WTC11 (cell line): Measurements from ENCODE around the gene RMDN3. TPM values are rescaled to one million over a fixed set of nuclear protein-coding genes. Genes with fewer than 3 reads are reported as not detected.

Experiments used
- ATAC-seq: fragments of 200-7000 bp; cut with Tn5 transposase; 2 replicates; pipeline ENCODE4 v1.10.0; 2021; ENCODE audit warnings: mild to moderate bottlenecking, moderate library complexity
- CTCF ChIA-PET: fragments of 300-600 bp; sonication (Branson Sonifier 250); formaldehyde crosslinking; loops from one replicate; lab custom pipeline; 2021; ENCODE audit warnings: antibody characterized with exemption; lab: Charles Lee
- POLR2A ChIA-PET: fragments of 350-600 bp; sonication (Branson Sonifier 250); formaldehyde crosslinking; loops from one replicate; lab custom pipeline; 2021; ENCODE audit warnings: antibody characterized with exemption; lab: Charles Lee
- DNase-seq: peaks from one replicate; pipeline ENCODE4 v3.0.0; 2021; ENCODE audit warnings: low spot score
- H3K27ac Mint-ChIP-seq: 2 replicates; pipeline ENCODE4 v1.8.0; 2021; ENCODE audit warnings: mixed read lengths
- H3K27me3 Mint-ChIP-seq: 2 replicates; pipeline ENCODE4 v1.8.0; 2021; ENCODE audit warnings: low read depth, mild to moderate bottlenecking, moderate library complexity, mixed read lengths
- H3K36me3 Mint-ChIP-seq: 2 replicates; pipeline ENCODE4 v1.8.0; 2021; ENCODE audit warnings: mixed read lengths
- H3K4me1 Mint-ChIP-seq: 2 replicates; pipeline ENCODE4 v1.8.0; 2022; ENCODE audit warnings: mixed read lengths
- H3K4me3 Mint-ChIP-seq: 2 replicates; pipeline ENCODE4 v1.8.0; 2021; ENCODE audit warnings: mild to moderate bottlenecking, moderate library complexity, mixed read lengths
- H3K9me3 Mint-ChIP-seq: 2 replicates; pipeline ENCODE4 v1.8.0; 2021; ENCODE audit warnings: mixed read lengths
- AFF4 ChIP-seq: sonication (generic); formaldehyde crosslinking; IDR thresholded peaks from 2 replicates; pipeline ENCODE4 v1.8.1; 2023; ENCODE audit warnings: mild to moderate bottlenecking, missing genetic modification reagents, borderline replicate concordance
- ARID4B ChIP-seq: sonication (generic); formaldehyde crosslinking; IDR thresholded peaks from 2 replicates; pipeline ENCODE4 v1.8.0; 2023; ENCODE audit warnings: missing genetic modification reagents, mild to moderate bottlenecking, borderline replicate concordance
- ATF1 ChIP-seq: sonication (generic); formaldehyde crosslinking; IDR thresholded peaks from 2 replicates; pipeline ENCODE4 v1.8.1; 2023; ENCODE audit warnings: mild to moderate bottlenecking, moderate library complexity, missing genetic modification reagents
- CREB1 ChIP-seq: sonication (generic); formaldehyde crosslinking; IDR thresholded peaks from 2 replicates; pipeline ENCODE4 v1.8.0; 2023; ENCODE audit warnings: mild to moderate bottlenecking, missing genetic modification reagents
- CTCF ChIP-seq: fragments of 200-600 bp; IDR thresholded peaks from 2 replicates; pipeline ENCODE4 v1.8.0; 2022; ENCODE audit warnings: antibody characterized with exemption
- FOXJ3 ChIP-seq: sonication (generic); formaldehyde crosslinking; IDR thresholded peaks from 2 replicates; pipeline ENCODE4 v1.9.0; 2021; ENCODE audit warnings: missing genetic modification reagents, mild to moderate bottlenecking, borderline replicate concordance
- GTF2I ChIP-seq: fragments of 250-450 bp; sonication (Bioruptor Pico); conservative IDR thresholded peaks from 2 replicates; pipeline ENCODE4 v1.4.0; 2021; ENCODE audit warnings: mild to moderate bottlenecking
- JAZF1 ChIP-seq: fragments of 250-450 bp; sonication (Bioruptor Pico); IDR thresholded peaks from 2 replicates; pipeline ENCODE4 v1.9.0; 2021; ENCODE audit warnings: moderate library complexity, mild to moderate bottlenecking, inconsistent platforms
- MLX ChIP-seq: sonication (generic); formaldehyde crosslinking; IDR thresholded peaks from 2 replicates; pipeline ENCODE4 v1.8.1; 2023; ENCODE audit warnings: mild to moderate bottlenecking, missing genetic modification reagents, moderate library complexity
- NFYB ChIP-seq: sonication (generic); formaldehyde crosslinking; conservative IDR thresholded peaks from 2 replicates; pipeline ENCODE4 v1.8.0; 2022; ENCODE audit warnings: low read depth, missing genetic modification reagents
- SMAD3 ChIP-seq: sonication (generic); formaldehyde crosslinking; IDR thresholded peaks from 2 replicates; pipeline ENCODE4 v1.8.0; 2022; ENCODE audit warnings: missing genetic modification reagents, mild to moderate bottlenecking, borderline replicate concordance
- SOX15 ChIP-seq: fragments of 250-450 bp; sonication (Bioruptor Pico); IDR thresholded peaks from 2 replicates; pipeline ENCODE4 v1.9.0; 2021; ENCODE audit warnings: mild to moderate bottlenecking
- ZBTB43 ChIP-seq: sonication (generic); formaldehyde crosslinking; IDR thresholded peaks from 2 replicates; pipeline ENCODE4 v1.8.1; 2023; ENCODE audit warnings: mild to moderate bottlenecking, missing genetic modification reagents
- ZNF232 ChIP-seq: sonication (generic); formaldehyde crosslinking; IDR thresholded peaks from 2 replicates; pipeline ENCODE4 v1.8.0; 2022; ENCODE audit warnings: mild to moderate bottlenecking, missing genetic modification reagents
- ZNF263 ChIP-seq: sonication (generic); formaldehyde crosslinking; IDR thresholded peaks from 2 replicates; pipeline ENCODE4 v1.8.1; 2022; ENCODE audit warnings: low read depth, mild to moderate bottlenecking, moderate library complexity, missing genetic modification reagents
- ZNF532 ChIP-seq: fragments of 250-450 bp; sonication (Bioruptor Pico); IDR thresholded peaks from 2 replicates; pipeline ENCODE4 v1.9.0; 2021; ENCODE audit warnings: mild to moderate bottlenecking, borderline replicate concordance
- ZNF671 ChIP-seq: fragments of 250-450 bp; sonication (Bioruptor Pico); IDR thresholded peaks from 2 replicates; pipeline ENCODE4 v1.8.0; 2021; ENCODE audit warnings: mild to moderate bottlenecking
- total RNA-seq: library from RNA; stranded (reverse); gene quantifications from 3 replicates; pipeline ENCODE4 v1.2.3, GENCODE V29; 2021
- TF ChIP-seq, protein P1 (sequence below): fragments of 250-450 bp; sonication (Bioruptor Pico); IDR thresholded peaks from 2 replicates; pipeline ENCODE4 v2.1.2; 2022; ENCODE audit warnings: mild to moderate bottlenecking, moderate library complexity
- TF ChIP-seq, protein P2 (sequence below): fragments of 250-450 bp; sonication (Bioruptor Pico); IDR thresholded peaks from 2 replicates; pipeline ENCODE4 v1.8.0; 2021; ENCODE audit warnings: mild to moderate bottlenecking

Gene RMDN3
- total RNA-seq, 1 experiment from 2014 or later, result 22.8 TPM

GRCh38 chr15:40785164-40785563 is 30.1 kb upstream of the RMDN3 start:
- H3K4me1 Mint-ChIP-seq, result peaks cover 55% of the 10 kb centered on the region
- no peak for DNase-seq
- no peaks in the 10 kb centered on the region for H3K36me3 Mint-ChIP-seq
- no peak for ATAC-seq
- H3K27me3 Mint-ChIP-seq, result no peaks in the 10 kb centered on the region
- ChIA-PET CTCF (interaction anchor here (0.7 to 4.0 kb wide), 18 partner anchors 16 to 109 kb away, joined by 3 to 65 read pairs (median 4); partner anchors contain the start of genes DNAJC17, GCHFR, RAD51 and SPINT1), POLR2A (no interaction called here)
- H3K4me3 Mint-ChIP-seq, result no peak overlapping the region
- peak overlapping the region; percentile 90; the same call in 1 of the 2 replicates for H3K27ac Mint-ChIP-seq
- TF ChIP-seq SOX15 (CRISPR knock-in tag), result no peak
- no peak for TF ChIP-seq NFYB
- no peak for TF ChIP-seq ZNF263 (CRISPR knock-in tag)
- no peak for TF ChIP-seq SMAD3 (CRISPR knock-in tag)
- no peak for TF ChIP-seq FOXJ3 (CRISPR knock-in tag)
- no peak for TF ChIP-seq ZBTB43
- TF ChIP-seq ZNF232, result no peak
- TF ChIP-seq, protein P1, sequence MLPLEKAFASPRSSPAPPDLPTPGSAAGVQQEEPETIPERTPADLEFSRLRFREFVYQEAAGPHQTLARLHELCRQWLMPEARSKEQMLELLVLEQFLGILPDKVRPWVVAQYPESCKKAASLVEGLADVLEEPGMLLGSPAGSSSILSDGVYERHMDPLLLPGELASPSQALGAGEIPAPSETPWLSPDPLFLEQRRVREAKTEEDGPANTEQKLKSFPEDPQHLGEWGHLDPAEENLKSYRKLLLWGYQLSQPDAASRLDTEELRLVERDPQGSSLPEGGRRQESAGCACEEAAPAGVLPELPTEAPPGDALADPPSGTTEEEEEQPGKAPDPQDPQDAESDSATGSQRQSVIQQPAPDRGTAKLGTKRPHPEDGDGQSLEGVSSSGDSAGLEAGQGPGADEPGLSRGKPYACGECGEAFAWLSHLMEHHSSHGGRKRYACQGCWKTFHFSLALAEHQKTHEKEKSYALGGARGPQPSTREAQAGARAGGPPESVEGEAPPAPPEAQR (CRISPR knock-in tag), result no peak
- TF ChIP-seq CREB1, result no peak
- TF ChIP-seq CTCF, result no peak
- TF ChIP-seq ZNF532, result no peak
- TF ChIP-seq, protein P2, sequence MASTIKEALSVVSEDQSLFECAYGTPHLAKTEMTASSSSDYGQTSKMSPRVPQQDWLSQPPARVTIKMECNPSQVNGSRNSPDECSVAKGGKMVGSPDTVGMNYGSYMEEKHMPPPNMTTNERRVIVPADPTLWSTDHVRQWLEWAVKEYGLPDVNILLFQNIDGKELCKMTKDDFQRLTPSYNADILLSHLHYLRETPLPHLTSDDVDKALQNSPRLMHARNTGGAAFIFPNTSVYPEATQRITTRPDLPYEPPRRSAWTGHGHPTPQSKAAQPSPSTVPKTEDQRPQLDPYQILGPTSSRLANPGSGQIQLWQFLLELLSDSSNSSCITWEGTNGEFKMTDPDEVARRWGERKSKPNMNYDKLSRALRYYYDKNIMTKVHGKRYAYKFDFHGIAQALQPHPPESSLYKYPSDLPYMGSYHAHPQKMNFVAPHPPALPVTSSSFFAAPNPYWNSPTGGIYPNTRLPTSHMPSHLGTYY (CRISPR knock-in tag), result no peak
- TF ChIP-seq JAZF1 (CRISPR knock-in tag), result no peak
- no peak for TF ChIP-seq MLX (CRISPR knock-in tag)
- TF ChIP-seq ATF1 (CRISPR knock-in tag), result no peak
- no peak for TF ChIP-seq GTF2I (CRISPR knock-in tag)
- no peak for TF ChIP-seq ZNF671
- TF ChIP-seq ARID4B (CRISPR knock-in tag), result no peak
- TF ChIP-seq AFF4 (CRISPR knock-in tag), result no peak
- H3K9me3 Mint-ChIP-seq, result no peaks in the 10 kb centered on the region
